GM21515 (cell line): Measurements from ENCODE around the gene LRRC28.

ENCODE experiments used
- ATAC-seq: cut with Tn5 transposase; IDR thresholded peaks from one replicate; pipeline ENCODE4 v1.9.1; 2021; ENCODE audit not compliant: unreplicated experiment

LRRC28 gene

DNA sequence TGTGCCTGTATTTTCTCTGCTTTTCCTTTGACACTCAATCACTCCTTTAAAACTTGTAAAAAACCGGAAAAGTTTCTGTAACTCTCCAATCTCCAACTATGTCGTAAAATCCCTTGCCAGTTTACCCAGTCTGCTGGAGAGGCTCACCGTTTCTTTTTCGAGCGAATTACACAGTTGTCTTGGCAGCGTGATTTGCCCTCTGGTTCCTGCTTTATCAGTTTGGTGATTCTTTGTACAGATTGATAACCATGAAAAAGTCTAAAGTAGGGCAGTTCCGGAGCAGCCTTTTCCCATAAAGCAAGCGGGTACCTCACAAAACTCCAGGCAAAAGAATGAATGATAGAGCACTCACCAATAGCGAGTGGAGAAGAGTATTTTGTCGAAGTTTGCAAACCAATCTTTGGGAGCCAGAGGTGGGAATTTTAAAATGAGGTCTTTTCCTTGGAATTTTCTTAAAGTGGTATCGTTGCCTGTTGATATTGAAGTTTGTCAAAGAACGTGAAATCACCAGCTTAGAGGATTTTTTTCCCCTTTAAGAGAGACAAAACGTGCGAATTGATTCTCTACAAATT, 1.9 kb upstream of the LRRC28 start, which contains the start of gene TTC23:
Gene TTC23 (minus strand): TSS at position 312 of the 572 bp plus-strand sequence. CDS start 20,869 bp downstream, outside the sequence.
- no peak for ATAC-seq

DNA sequence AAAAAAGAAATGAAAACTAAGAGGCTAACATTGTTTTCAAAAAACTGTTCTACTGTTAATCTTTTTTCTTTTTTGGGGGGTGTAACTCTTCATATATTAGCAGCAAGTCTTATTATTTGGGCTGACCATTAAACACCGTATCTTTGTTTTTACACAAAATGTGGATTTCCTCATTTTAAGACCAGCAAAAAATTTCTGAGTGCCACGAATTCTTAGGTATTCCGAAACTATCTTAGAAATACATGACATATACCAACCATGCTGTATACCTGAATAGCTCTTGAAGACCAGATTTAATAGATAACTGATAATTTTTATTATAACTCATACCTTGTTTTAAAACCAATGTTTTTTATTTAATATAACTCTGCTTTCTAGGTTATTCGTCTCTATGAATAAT, 1.3 kb upstream of the LRRC28 start:
- ATAC-seq: no peak

DNA sequence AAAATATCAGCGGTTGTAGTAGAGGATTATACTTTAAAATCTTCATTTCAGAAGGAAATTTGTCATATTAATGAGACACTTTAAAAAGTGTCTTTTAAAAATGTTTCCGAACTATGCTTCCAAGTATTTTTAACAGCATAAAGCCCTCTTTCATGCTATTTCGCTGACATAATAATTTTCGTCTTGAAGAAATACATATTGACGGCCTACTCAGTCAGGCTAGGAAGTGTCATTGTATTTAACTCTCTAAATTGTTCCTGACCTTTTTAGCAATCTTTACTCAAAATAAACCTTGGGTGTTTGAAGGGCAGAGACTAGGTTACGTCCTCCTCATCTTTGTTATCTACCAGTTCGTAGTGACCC, 806 bp upstream of the LRRC28 start:
- no peak for ATAC-seq

DNA sequence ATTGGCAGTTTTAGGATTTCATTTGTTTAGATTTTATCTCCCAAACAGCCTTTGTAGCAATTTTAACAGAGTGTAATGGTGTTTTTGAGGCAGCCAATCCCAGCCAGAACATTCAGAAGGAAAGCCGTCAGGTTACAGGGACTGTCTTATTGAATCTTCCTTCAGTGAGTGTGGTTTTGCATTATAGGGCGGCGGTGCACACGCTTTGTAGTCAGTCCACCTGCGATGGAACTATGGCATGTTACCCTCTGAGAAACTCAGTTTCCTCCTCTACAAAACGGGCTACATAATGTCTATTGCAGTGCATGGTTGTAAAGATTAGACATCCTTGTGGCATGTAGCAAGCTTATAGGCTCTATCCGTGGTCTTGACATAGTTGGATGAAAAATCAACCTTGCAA, 1.0 kb downstream of the LRRC28 start:
- no peak for ATAC-seq

DNA sequence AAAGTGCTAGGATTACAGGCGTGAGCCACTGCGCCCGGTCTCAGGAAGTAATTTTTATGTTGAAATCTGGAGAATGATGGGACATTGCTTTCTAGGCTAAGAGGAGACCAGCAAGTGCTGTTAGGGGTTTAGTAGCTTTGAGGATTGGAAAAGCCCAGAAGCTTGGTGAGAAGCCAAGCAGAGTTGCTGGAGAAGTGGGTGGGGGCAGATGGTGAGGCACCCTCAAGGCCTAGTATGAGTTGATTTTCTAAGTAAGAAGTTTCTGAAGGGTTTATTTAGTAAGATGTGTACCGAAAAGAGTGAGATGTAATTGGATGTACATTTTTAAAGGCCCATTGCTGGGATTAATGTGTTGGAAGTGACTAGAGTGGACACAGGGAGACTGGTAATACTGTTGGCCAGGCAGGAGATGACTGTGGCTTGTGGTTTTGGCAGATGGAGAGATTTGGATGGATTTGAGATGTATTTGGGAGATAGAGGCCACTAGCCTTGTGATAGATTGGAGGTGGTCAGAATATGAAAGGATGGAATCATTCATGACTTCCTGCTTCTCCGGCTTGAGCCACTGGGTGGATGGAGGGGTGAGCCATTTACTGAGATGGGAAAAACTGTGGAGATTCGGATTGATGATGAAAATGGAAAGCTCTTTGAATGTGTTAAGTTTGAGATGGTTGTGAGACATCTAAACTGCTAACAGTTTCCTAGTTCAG, 2.3 kb downstream of the LRRC28 start:
- no peak for ATAC-seq

DNA sequence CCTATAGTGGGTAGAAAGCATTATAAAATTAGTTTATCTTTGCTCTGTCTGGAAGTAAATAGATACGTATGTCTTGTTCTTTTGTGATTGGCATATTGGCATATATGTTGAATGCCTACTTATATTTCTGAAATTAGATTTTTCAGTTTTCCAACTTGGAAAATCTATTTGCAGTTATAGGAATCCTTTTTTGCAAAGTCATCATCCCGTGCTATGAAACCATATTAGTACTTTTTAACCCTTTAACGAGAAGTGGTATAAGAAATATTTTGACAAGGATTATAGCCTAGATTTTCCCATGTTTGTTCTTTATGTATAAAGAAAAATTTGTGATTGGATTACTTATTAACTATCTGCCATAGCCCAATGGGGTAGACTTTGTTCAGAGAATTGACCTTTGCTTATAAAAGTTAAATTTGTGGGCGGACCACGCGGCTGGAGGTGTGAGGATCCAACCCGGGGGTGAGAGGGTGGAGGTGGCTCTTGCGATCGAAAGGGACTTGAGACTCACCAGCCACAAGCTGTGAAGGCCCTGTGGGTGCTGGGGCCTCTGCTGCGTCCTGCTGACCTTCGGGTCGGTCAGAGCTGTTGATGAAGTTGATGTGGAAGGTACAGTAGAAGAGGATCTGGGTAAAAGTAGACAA, 5.9 kb downstream of the LRRC28 start:
- ATAC-seq: no peak

DNA sequence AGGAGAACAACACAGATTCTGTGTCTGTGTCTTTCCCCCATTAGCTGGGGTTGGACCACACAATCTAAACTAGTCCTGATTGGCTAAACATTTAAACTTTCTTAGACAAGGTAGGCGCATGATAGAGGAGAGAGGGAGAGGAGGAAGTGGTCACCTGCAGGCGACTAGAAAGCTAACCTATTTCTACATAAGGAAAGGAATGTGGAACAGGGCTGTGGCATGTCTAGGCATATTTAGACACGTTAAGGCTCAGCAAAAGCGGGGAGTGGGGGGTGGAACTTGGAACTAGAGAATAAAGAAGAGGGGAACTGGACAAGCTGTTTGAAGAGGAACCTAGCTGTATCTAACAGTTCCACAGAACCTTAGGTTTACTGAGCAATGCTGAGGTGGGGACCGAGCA, 12.8 kb downstream of the LRRC28 start:
- no peak for ATAC-seq

DNA sequence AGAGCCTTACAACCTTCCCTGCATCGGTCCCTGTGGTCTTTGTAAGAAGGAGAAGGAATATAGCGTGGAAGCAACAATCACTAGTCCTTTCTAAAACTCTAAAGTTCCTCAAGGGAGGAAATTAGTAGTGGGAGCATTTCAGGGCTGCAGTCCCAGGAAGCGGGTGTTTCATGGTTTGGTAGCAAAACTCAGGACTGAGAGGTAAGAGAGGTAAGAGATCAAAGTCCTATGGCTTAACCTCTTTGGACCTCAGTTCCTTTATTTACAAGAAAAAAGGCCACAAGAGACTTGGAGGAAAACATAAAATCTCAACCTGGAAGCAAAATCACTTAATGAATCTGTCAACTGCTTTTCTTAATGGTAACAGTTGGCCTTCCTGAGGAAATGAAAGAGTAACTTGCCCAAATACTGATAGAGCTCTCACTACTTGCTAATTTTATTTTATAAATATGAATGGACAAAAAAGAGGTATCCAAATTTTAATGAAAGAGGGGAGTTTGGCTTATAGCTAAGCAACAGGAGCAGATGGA, 14.3 kb downstream of the LRRC28 start:
- no peak for ATAC-seq

DNA sequence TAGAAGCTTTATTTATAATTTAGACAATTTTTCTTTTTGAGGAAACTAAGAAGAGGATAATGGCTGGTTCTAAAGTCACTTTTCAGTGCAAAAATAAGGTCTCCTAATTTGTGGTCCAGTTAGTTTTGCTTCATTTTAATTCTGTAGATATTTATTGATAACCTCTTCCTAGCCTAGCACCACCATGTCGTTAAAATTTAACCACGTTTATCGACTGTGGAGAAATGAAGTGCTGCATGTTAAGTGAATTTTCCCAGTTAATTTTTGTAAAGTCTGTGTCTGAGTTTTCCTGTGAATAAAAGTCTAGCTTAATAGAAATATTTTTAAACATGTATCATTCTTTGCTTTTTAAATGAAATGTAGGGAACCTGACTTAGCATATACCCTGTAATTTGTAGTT, 16.7 kb downstream of the LRRC28 start:
- ATAC-seq: no peak

DNA sequence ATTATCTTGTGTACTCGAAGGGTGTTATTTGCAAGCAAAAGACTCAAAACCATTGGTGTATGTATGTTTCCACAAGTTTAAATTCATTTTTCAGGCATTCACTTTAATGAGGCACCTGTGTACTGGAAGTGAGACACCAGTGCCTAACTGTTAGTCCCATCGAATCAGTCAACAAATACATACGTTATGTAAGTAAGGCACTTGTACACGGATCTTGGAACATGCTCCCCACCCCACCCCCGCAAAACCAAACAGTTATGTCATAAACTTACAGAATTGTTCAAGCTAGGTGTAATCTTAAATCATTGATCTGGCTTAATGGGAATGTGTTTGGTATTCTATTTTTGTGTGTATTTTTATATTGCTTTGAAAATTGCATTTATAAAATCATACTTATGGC, 17.1 kb downstream of the LRRC28 start:
- ATAC-seq: no peak

DNA sequence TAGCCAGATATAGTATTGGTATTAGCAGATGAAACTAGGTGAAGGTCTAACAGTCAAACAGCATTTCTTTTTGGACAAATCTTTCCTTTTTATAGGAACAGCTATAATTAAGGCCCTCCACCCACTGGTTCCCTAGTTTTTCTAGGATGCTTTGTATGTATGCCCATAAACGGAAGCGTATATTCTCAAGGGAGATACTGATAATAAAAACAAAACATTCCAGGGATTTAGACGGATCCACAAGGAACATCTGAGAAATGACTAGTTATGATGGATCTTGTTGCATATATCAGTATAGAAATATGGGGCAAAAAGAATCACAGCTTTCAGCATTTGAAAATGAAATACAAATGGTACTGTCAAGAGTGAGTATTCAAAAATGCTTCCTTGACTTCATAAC, 22.5 kb downstream of the LRRC28 start:
- no peak for ATAC-seq

DNA sequence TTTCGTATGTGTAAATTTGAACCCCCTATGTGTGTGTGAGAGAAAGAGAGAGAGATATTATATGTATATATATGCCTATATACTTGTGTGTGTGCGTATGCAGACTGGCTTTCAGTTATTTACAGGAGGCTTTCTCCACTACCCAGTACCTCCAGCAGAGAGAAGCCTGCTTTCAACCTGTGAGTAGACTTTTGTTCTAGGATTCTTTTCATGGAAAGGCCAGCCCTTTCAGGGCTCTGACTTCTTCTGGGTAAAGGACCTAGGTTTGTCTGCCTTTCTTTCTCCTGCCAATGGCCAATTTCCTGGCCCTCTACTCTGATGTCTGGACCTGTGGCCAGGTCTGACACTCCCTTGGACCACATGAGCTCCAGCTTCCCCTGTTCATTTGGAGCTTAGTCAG, 23.8 kb downstream of the LRRC28 start:
- ATAC-seq: no peak

DNA sequence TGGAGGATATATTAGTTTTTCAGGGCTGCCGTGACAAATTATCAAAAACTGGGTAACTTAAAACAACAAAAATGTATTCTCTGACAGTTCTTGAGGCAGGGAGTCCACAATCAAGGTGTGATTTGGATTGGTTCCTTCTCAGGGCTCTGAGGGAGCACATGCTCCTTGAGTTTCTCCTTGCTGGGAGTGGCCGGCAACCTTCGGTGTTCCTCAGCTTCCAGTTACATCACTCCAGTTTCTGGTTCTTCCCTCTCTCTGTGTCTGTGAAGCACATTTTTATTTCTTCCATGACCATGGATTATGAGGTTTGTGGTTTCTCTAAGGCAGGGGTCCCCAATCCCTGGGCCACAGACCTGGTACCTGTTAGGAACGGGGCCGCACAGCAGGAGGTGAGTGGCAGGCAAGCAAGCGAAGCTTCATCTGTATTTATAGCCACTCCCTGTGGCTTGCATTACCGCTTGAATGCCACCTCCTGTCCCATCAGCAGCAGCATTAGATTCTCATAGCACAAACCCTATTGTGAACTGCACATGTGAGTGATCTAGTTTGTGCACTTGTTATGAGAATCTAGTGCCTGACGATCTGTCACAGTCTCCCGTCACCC, 24.3 kb downstream of the LRRC28 start:
- ATAC-seq: no peak

DNA sequence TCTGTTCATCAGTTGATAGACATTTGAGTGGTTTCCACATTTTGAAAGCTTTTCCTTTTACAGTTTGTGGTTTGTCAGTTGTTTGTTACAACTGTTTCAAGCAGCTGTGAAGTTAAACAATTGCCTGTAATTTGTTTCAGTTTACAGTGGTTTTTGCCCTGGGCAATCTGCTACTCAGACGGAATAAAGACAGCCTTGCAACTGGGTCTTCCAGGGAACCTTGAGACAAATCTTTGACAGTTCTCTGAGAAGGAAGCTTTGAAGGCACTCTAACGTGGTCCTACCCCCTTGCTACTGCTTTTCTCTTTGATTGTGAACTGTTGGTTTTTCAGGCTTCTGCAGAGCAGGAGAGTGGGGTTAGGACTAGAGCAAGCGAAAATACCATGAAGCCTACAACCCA, 28.0 kb downstream of the LRRC28 start:
- ATAC-seq: no peak

DNA sequence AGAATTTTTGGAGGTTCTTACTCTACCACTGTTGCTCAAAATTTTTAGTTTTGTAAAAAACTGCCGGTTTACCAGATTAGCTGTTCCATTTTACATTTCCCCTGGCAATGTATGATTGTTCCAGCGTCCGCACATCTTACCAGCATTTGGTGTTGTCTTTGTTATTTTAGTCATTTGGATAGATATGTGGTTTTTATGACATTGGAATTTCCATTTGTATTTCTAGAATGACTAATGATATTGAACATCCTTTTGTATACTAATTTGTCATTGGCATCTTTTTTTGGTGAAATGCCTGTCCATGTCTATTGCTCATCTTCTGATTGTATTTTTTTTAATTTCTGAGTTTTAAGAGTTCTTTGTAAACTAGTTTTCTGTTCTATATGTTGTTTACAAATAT, 28.5 kb downstream of the LRRC28 start:
- no peak for ATAC-seq

DNA sequence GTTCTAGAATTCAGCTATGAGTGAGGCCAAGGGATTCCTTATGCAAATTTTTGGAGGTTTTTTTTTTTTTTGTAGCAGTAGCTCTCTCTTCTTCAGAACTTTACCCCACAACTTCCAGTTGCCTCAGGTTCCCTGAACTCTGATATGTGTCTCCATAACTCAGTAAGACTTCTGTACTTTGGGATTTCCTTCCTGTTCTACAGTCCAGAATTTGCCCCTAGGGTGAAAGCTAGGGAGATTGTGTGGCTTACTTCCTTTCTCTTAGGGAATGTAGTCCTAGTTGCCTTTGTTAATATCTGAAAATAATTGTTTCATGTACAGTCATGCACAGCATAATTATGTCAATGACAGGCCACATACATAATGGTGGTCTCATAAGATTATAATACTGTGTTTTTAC, 30.8 kb downstream of the LRRC28 start:
- no peak for ATAC-seq

DNA sequence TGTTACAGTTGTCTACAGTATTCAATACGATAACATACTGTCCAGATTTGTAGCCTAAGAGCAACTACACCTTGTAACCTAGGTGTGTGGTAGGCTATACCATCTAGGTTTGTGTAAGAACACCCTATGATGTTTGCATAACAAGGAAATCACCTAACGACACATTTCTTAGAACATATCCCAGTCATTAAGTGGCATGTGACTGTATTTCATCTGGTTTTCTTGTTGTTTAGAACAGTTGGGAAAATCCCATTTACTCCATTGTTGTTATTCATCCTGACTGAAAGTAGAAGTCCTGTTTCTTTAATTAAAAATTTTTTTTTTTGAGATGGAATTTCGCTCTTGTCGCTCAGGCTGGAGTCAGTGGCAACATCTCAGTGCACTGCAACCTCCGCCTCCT, 31.3 kb downstream of the LRRC28 start:
- no peak for ATAC-seq

DNA sequence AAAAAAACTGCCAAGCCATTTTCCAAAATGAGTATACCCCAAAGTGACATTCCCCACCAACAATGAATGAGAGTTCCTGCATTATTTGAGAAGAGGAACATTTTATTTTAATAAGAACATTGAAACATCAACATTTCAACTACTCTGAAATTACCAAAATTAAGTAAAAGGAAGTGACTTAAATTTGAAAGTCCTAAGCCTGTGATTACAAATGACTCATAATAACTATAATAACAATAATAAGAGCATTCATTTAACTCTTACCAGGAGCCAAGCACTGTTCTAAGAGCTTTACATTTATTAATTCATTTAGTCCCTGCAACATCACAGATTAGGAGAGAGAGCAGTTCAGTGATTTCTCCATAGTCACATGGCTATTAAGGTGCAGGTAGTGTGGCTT, 32.4 kb downstream of the LRRC28 start:
- no peak for ATAC-seq

DNA sequence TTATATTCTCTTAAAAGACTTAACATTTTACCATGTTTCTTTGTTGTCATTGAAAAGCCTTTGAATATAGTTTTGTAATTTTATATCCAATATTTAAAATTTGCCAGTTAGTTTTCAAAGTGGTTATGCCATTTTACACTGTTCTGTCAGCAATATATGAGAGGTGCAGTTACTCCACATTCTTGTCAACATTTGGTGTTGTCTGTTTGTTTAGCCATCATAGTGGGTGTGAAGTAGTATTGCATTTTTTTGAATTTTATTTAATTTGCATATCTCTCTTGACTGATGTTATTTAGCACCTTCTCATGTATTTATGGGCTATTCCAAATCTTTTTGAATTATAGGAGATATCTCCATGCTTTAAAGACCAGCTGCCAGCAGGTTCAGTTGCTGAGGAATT, 40.4 kb downstream of the LRRC28 start:
- no peak for ATAC-seq

DNA sequence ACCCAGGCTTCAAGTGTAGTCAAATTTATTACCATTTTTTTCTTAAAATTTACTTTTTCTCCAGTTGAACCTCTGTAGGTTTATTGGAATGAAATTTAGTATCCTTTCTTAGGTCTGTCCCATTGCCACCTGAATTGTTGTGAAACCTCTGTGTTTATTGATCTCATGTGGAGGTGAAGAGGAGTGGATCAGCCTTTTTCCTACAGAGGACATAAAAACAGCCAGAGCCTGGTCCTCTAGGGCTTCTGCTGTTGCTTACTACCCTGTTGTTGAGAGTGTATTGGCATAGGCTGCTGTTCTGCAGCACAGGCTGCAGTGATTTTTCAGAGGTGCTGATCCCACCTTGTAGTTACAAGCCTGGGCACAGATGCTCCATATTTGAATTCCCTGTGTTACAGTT, 44.6 kb downstream of the LRRC28 start:
- no peak for ATAC-seq

DNA sequence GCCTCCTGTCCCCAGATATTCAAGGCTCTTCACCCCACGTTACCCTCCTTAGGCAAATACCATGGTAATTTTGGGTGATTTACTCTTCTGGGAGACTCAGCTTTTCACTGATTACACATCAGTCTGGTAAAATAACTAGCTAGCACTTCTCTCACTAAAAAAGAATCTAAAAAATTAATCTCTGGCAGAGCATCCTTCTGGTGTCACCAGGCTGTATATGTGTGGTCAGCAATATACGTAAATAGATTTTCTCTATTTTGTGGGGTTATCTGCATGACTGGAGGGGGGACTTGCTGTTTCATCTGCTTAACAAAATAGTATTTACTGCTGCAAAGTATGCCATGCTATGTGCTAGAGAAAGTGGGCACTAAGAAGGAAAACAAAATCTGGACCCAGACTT, 45.1 kb downstream of the LRRC28 start:
- no peak for ATAC-seq

DNA sequence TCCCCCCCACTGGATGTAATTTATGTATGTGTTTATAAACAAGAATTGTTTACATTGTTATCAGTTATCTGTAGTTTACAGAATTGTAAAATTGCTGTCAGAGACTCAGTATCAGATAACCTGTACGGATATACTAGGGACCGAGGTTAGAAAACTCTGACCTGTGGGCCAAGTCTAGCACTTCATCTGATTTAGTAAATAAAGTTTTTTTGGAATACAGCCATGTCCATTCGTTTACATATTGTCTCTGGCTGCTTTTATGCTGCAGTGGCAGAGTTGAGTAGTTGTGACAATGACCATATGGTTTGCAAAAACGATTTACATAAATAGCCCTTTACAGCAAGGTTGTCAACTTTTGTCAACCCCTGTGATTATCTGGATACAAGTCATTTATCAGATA, 52.6 kb downstream of the LRRC28 start:
- ATAC-seq: no peak
